ENCODE measurements around the gene TAGLN. TPM values are rescaled to one million over a fixed set of nuclear protein-coding genes. Genes with fewer than 3 reads are reported as not detected.

Gene TAGLN
- total RNA-seq, 1 donor from 2014 or later = 97.9 TPM

- peak overlapping the region; percentile 74 for H3K27ac Mint-ChIP-seq
- DNase-seq (ENCODE audit: extremely low spot score, unreplicated experiment) = no peak
- H3K4me1 Mint-ChIP-seq (ENCODE audit: unreplicated experiment) = peaks cover 44% of the 10 kb centered on the region
- H3K4me3 Mint-ChIP-seq = peak overlapping the region; percentile 12
- TF ChIP-seq CTCF (conservative IDR thresholded peaks at IDR 0.05) = no peak
- H3K9me3 Mint-ChIP-seq = no peaks in the 10 kb centered on the region
- no peaks in the 10 kb centered on the region for H3K27me3 Mint-ChIP-seq
- peaks cover 17% of the 10 kb centered on the region for H3K36me3 Mint-ChIP-seq
Observed at GRCh38 chr11:117171404-117172061, 27.6 kb upstream of the TAGLN start.

DNA sequence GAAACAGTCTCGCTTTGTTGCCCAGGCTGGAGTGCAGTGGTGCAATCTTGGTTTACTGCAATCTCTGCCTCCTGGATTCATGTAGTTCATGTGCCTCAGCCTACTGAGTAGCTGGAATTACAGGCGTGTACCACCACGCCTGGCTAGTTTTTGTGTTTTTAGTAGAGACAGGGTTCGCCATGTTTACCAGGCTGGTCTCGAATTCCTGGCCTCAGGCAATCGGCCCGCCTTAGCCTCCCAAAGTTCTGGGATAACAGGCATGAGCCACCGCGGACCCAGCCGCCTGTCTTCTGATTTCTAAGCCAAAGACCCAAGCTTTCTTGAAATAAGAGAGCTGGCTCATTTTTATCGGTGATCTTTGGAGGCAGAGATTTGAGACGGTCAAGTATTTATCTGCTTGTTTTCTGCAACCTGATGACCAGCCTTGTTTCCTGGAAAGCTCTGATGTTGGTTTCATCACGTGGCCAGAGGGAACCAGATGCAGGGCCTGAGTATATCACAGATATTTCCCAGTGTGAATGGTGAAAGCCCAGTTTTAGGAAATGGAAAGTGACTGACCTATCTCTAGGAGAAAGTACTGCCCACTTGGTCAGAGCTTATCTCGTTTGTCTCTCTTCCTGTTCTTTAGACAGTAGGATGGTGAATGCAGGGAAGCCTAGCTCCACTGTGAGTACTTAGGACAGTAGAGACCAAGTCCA lies 26.3 kb upstream of the TAGLN start:
- Mint-ChIP-seq H3K4me3 (peak overlapping the region; percentile 30), H3K36me3 (peaks cover 10% of the 10 kb centered on the region)
- TF ChIP-seq CTCF (conservative IDR thresholded peaks at IDR 0.05) = no peak

DNA sequence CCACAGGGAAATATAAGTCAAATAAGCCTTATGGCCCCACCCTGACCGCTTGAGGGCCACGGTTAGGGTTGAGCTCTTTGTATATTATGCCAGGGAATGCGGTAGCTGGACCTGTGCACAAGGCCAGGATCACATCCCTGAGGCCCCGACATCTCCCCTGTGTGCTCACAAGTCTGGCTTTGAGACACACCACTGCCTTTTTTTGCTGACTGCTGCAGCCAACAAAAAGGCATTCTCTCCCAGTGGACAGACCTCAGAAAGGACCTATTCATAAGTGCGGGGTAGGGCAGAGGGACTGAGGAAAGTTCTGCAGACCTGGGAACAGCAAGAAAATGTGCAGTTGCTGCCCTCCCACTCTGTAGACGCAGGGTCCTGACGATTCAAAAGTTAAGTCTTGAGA lies 24.1 kb upstream of the TAGLN start:
- peak overlapping the region; percentile 37 for H3K27ac Mint-ChIP-seq
- no peak overlapping the region for H3K4me3 Mint-ChIP-seq
- peaks cover 4% of the 10 kb centered on the region for H3K36me3 Mint-ChIP-seq
- peaks cover 58% of the 10 kb centered on the region for H3K4me1 Mint-ChIP-seq (ENCODE audit: unreplicated experiment)
- no peaks in the 10 kb centered on the region for H3K9me3 Mint-ChIP-seq
- no peak for TF ChIP-seq CTCF (conservative IDR thresholded peaks at IDR 0.05)
- H3K27me3 Mint-ChIP-seq = no peaks in the 10 kb centered on the region
- DNase-seq (ENCODE audit: extremely low spot score, unreplicated experiment) = no peak

More for the DNA sequence above, 26.3 kb upstream of the TAGLN start:
- Mint-ChIP-seq H3K27me3 (no peaks in the 10 kb centered on the region), H3K9me3 (no peaks in the 10 kb centered on the region), H3K4me1 (ENCODE audit: unreplicated experiment) (peaks cover 48% of the 10 kb centered on the region), H3K27ac (peak overlapping the region; percentile 55)
- no peak for DNase-seq (ENCODE audit: extremely low spot score, unreplicated experiment)

DNA sequence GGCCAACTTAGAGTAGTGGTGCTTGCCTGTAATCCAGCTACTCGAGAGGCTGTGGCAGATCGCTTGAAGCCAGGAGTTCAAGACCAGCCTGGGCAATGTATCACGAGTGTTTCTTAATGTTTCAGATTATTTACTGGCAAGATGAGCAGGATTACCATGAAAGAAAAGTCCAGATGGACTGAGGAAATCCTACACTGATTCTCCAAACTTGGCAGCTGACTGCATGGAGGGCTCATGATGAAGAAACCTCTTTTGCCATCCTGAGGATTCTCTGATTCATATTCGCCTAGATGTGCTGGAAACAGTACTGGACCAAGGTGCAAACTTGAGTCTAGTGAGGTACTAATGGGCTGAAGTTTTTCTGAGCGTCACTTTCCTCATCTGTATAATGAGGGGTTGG lies 23.4 kb upstream of the TAGLN start:
- no peaks in the 10 kb centered on the region for H3K9me3 Mint-ChIP-seq
- no peak for DNase-seq (ENCODE audit: extremely low spot score, unreplicated experiment)
- no peaks in the 10 kb centered on the region for H3K27me3 Mint-ChIP-seq
- no peak for TF ChIP-seq CTCF (conservative IDR thresholded peaks at IDR 0.05)
- no peak overlapping the region for H3K27ac Mint-ChIP-seq
- no peak overlapping the region for H3K4me3 Mint-ChIP-seq
- peaks cover 7% of the 10 kb centered on the region for H3K36me3 Mint-ChIP-seq
- H3K4me1 Mint-ChIP-seq (ENCODE audit: unreplicated experiment) = peaks cover 59% of the 10 kb centered on the region

DNA sequence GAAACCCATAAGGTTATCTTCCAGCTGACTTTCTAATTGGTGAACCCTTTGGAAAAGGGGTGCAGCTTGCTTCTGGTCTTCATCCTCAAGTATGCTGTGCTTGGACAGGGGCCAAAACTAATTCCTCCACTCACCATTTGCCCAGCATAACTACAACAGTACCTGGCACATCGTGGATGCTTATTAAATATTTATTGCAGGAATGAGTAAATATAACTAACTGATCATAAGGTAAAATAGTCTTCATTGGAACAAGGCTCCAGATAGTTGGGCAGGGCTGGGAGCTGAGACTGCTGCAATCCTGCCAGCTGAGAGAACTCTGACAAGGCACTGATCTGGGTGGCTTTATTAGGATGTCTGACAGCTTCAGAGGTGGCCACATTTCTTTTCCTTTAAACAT lies 23.0 kb upstream of the TAGLN start:
- no peaks in the 10 kb centered on the region for H3K9me3 Mint-ChIP-seq
- H3K27me3 Mint-ChIP-seq = no peaks in the 10 kb centered on the region
- H3K4me3 Mint-ChIP-seq = no peak overlapping the region
- H3K36me3 Mint-ChIP-seq = peaks cover 7% of the 10 kb centered on the region
- no peak for DNase-seq (ENCODE audit: extremely low spot score, unreplicated experiment)
- TF ChIP-seq CTCF (conservative IDR thresholded peaks at IDR 0.05) = no peak
- H3K4me1 Mint-ChIP-seq (ENCODE audit: unreplicated experiment) = peaks cover 60% of the 10 kb centered on the region
- no peak overlapping the region for H3K27ac Mint-ChIP-seq
